Measurements from ENCODE around the gene ADNP. TPM values are rescaled to one million over a fixed set of nuclear protein-coding genes. Genes with fewer than 3 reads are reported as not detected.

ADNP gene
- total and polyA plus RNA-seq, 2 of the 13 experiments (the other 11 are each of a cell fraction or from before 2014, with no cell fraction given), result 21.0 to 21.5 TPM

DNA sequence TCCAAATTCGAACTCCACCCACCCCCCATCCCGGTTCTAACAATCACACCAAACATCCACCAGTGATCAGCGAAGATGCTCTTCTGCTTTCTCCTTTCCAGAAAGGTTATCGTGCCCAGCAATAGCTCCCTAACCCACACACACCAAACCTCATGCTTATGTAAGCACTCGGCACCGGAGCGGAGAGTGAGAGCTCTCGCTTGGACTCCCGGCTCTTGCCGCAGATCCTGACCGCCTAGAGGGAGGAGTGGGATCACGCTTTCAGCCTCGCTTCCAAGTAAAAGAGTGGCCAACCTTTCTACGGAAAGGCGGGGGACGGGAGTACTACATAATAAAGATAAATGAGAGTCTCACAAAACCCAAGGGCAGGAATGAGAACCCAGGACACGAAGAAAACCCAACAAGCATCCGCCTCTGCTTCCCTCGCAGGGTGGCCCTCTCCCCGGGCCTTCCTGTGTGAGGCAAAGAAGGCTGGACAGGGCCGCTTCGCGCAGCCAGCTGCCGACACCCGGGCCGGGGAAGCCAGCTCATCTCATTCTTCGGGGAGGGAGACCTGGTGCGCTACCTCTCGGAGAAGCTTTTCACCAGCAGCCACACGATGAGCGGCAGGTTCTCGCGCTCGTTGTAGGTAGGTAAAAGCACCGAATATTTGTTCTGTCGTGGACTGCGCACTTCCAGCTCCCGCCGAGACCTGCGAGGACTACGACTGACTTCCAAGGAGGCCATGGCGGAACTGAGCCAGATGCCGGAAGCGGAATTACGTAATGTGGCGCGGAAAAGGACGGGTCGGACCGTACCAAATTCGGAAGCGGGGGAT is 26.8 kb upstream of the ADNP start, which contains the start of gene DPM1 (continued):
- TF ChIP-seq, protein P1, sequence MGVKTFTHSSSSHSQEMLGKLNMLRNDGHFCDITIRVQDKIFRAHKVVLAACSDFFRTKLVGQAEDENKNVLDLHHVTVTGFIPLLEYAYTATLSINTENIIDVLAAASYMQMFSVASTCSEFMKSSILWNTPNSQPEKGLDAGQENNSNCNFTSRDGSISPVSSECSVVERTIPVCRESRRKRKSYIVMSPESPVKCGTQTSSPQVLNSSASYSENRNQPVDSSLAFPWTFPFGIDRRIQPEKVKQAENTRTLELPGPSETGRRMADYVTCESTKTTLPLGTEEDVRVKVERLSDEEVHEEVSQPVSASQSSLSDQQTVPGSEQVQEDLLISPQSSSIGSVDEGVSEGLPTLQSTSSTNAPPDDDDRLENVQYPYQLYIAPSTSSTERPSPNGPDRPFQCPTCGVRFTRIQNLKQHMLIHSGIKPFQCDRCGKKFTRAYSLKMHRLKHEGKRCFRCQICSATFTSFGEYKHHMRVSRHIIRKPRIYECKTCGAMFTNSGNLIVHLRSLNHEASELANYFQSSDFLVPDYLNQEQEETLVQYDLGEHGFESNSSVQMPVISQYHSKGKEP (CRISPR knock-in tag; IDR thresholded peaks at IDR 0.05), result no peak
- TF ChIP-seq SP4 (CRISPR knock-in tag; IDR thresholded peaks at IDR 0.05) (peak; percentile 75), ZIK1 (CRISPR knock-in tag; IDR thresholded peaks at IDR 0.05; ENCODE audit: borderline replicate concordance, low read depth) (peak; percentile 82), ZNF232 (CRISPR knock-in tag; IDR thresholded peaks at IDR 0.05; ENCODE audit: borderline replicate concordance) (peak; percentile 91), DNMT1 (CRISPR knock-in tag; IDR thresholded peaks at IDR 0.05) (no peak; the same call in 1 of the 2 replicates), KDM6A (CRISPR knock-in tag; IDR thresholded peaks at IDR 0.05; ENCODE audit: low read depth) (no peak), ZNF549 (CRISPR knock-in tag; IDR thresholded peaks at IDR 0.05) (no peak), ZNF367 (CRISPR knock-in tag; IDR thresholded peaks at IDR 0.05; ENCODE audit: borderline replicate concordance) (no peak), ZNF569 (CRISPR knock-in tag; IDR thresholded peaks at IDR 0.05; ENCODE audit: borderline replicate concordance) (no peak), CCDC6 (CRISPR knock-in tag; IDR thresholded peaks at IDR 0.05) (no peak), TOPORS (CRISPR knock-in tag; IDR thresholded peaks at IDR 0.05) (no peak), CC2D1A (CRISPR knock-in tag; IDR thresholded peaks at IDR 0.05) (no peak), CEBPB (IDR thresholded peaks at IDR 0.05; ENCODE audit: borderline replicate concordance, low read depth, low read length) (peak; percentile 94), THAP11 (CRISPR knock-in tag; IDR thresholded peaks at IDR 0.05) (no peak; the same call in 1 of the 2 replicates), MXD1 (CRISPR knock-in tag; IDR thresholded peaks at IDR 0.05) (no peak), KLF16 (CRISPR knock-in tag; IDR thresholded peaks at IDR 0.05) (peak in 1 of 2 experiments; percentile 81; a peak in 1 of 4 replicates), NCOA5 (CRISPR knock-in tag; IDR thresholded peaks at IDR 0.05) (no peak), HDAC1 (CRISPR knock-in tag; IDR thresholded peaks at IDR 0.05) (peak; percentile 64; the same call in 1 of the 2 replicates), NRL (CRISPR knock-in tag; IDR thresholded peaks at IDR 0.05; ENCODE audit: borderline replicate concordance) (peak; percentile 95), ZSCAN29 (CRISPR knock-in tag; conservative IDR thresholded peaks at IDR 0.05) (no peak; the same call in 1 of the 2 replicates), HDAC2 (CRISPR knock-in tag; IDR thresholded peaks at IDR 0.05) (peak; percentile 76; the same call in 1 of the 2 replicates), PITX1 (CRISPR knock-in tag; IDR thresholded peaks at IDR 0.05) (peak; percentile 80), ZNF607 (CRISPR knock-in tag; IDR thresholded peaks at IDR 0.05; ENCODE audit: borderline replicate concordance) (peak; percentile 66; the same call in 1 of the 2 replicates), GLI4 (CRISPR knock-in tag; IDR thresholded peaks at IDR 0.05; ENCODE audit: borderline replicate concordance) (0 out of 2 replicates have a peak, but pooled peaks have one; percentile 68)
- TF ChIP-seq, protein P2, sequence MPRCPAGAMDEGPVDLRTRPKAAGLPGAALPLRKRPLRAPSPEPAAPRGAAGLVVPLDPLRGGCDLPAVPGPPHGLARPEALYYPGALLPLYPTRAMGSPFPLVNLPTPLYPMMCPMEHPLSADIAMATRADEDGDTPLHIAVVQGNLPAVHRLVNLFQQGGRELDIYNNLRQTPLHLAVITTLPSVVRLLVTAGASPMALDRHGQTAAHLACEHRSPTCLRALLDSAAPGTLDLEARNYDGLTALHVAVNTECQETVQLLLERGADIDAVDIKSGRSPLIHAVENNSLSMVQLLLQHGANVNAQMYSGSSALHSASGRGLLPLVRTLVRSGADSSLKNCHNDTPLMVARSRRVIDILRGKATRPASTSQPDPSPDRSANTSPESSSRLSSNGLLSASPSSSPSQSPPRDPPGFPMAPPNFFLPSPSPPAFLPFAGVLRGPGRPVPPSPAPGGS (CRISPR knock-in tag; IDR thresholded peaks at IDR 0.05), result peak; percentile 17; the same call in 1 of the 2 replicates
- TF ChIP-seq, protein P3, sequence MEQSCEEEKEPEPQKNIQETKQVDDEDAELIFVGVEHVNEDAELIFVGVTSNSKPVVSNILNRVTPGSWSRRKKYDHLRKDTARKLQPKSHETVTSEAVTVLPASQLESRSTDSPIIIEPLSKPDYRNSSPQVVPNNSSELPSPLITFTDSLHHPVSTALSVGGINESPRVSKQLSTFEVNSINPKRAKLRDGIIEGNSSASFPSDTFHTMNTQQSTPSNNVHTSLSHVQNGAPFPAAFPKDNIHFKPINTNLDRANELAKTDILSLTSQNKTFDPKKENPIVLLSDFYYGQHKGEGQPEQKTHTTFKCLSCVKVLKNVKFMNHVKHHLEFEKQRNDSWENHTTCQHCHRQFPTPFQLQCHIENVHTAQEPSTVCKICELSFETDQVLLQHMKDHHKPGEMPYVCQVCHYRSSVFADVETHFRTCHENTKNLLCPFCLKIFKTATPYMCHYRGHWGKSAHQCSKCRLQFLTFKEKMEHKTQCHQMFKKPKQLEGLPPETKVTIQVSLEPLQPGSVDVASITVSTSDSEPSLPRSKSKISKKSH (CRISPR knock-in tag; IDR thresholded peaks at IDR 0.05; ENCODE audit: borderline replicate concordance), result peak; percentile 85

Measured in HepG2 (cell line).